HAP-1 (cell line): Measurements from ENCODE around the gene CCDC47.

ENCODE experiments used
- DNase-seq, 2 experiments: peaks; one replicate each; pipeline ENCODE4 v3.0.0-alpha.2; 2016 to 2020; ENCODE audit warnings: low spot score in 2 of 2
- H3K27me3 ChIP-seq: fragments of 250-450 bp; sonication (Bioruptor Pico); 2 replicates; pipeline ENCODE4 v1.5.1; 2020; ENCODE audit warnings: low read depth, mild to moderate bottlenecking, moderate library complexity
- H3K36me3 ChIP-seq: fragments of 250-450 bp; sonication (Bioruptor Pico); replicated peaks from 2 replicates; pipeline ENCODE4 v1.5.1; 2020; ENCODE audit warnings: mild to moderate bottlenecking
- H3K4me1 ChIP-seq: fragments of 250-450 bp; sonication (Bioruptor Pico); 2 replicates; pipeline ENCODE4 v1.5.1; 2020; ENCODE audit warnings: mild to moderate bottlenecking
- H3K4me3 ChIP-seq: fragments of 250-450 bp; sonication (Bioruptor Pico); 2 replicates; pipeline ENCODE4 v1.5.1; 2020; ENCODE audit warnings: mild to moderate bottlenecking, moderate library complexity
- H3K9me3 ChIP-seq: fragments of 250-450 bp; sonication (Bioruptor Pico); 2 replicates; pipeline ENCODE4 v1.5.1; 2020; ENCODE audit warnings: mild to moderate bottlenecking, moderate library complexity
- in situ Hi-C: fragments of 300-500 bp; cut with MboI; formaldehyde crosslinking; loops from 3 replicates; pipeline ENCODE4 v1.14.3; 2020; ENCODE audit warnings: low sequenced_read_pairs, inconsistent platforms, mixed read lengths

Gene CCDC47

DNA sequence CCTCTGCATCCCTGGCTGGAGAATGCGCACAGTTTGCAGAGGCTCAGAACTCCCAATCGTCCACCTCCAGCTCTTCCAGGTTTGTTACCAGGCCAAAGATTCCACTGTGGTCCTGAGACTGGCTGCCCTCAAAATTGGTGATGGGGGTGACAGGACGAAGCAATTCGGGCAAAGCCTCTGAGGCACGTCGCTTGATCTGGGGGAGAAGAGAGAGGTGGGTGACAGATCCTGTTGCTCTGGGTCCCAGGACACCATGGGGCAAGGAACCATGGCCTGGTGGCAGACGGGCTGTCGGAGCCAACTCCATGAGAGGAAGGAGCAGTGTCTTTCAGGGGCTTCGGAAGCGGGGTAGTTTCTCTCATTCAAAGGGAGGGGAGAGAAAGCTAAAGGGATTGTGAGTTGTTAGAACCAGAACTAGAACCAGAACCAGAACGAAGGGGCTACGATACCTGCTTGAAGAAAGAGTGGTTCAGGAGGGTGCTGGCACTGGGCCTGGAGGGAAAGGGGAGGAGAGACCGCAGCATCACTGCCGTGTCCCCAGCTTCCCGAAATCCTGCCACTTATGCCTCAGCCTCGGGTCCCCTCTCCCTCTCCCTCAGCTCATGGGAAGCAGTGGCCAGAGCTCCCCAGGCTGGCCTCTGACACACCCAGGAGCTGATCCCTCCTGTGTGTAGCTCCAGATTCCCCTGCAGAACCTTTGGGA, 69.7 kb downstream of the CCDC47 start:
- H3K4me3 ChIP-seq, result no peak overlapping the region
- DNase-seq, result no peak
- no peaks in the 10 kb centered on the region for H3K27me3 ChIP-seq
- in situ Hi-C loops, result no loop called here
- no peaks in the 10 kb centered on the region for H3K4me1 ChIP-seq
- peaks cover 25% of the 10 kb centered on the region for H3K36me3 ChIP-seq
- no peaks in the 10 kb centered on the region for H3K9me3 ChIP-seq

DNA sequence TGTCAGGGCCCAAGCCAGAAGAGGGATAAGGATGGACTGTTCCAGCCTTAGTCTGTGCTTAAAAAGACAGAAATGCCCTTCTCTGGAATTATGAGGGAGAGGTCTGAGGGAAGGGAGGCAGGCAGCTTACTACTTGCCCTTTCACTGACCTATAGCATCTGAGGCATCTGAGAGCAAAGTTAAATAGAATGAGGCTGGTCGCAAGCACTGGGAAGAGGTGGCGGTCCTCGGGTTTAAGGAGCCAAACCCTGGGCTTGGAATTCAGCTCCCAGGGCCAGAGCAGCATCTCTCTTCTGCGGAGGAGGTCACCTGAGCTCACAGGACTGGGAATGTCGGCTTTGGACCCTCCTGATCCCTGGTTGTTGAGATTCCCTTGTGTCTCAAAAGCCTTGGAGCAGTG, 70.4 kb downstream of the CCDC47 start:
- Histone ChIP-seq H3K27me3 (no peaks in the 10 kb centered on the region), H3K4me1 (no peaks in the 10 kb centered on the region), H3K9me3 (no peaks in the 10 kb centered on the region), H3K4me3 (no peak overlapping the region), H3K36me3 (peaks cover 18% of the 10 kb centered on the region)
- in situ Hi-C loops, result no loop called here
- DNase-seq, result no peak

DNA sequence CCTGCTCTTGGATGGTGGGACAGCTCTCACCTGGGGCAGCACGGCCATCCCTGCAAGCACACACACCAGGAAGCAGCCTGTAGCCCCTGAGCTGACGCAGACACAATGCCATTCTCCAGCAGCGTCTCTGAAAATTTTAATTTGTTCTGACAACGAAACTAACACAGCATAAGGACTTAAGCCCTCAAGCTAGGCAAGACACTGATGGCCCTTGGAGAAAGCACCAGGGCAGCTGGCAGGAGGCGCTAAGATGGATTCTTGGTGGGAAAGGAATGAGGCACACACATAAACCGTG, 70.7 kb downstream of the CCDC47 start:
- Histone ChIP-seq H3K36me3 (peaks cover 17% of the 10 kb centered on the region), H3K27me3 (no peaks in the 10 kb centered on the region), H3K4me1 (no peaks in the 10 kb centered on the region), H3K9me3 (no peaks in the 10 kb centered on the region), H3K4me3 (no peak overlapping the region)
- no peak for DNase-seq
- in situ Hi-C loops, result no loop called here

DNA sequence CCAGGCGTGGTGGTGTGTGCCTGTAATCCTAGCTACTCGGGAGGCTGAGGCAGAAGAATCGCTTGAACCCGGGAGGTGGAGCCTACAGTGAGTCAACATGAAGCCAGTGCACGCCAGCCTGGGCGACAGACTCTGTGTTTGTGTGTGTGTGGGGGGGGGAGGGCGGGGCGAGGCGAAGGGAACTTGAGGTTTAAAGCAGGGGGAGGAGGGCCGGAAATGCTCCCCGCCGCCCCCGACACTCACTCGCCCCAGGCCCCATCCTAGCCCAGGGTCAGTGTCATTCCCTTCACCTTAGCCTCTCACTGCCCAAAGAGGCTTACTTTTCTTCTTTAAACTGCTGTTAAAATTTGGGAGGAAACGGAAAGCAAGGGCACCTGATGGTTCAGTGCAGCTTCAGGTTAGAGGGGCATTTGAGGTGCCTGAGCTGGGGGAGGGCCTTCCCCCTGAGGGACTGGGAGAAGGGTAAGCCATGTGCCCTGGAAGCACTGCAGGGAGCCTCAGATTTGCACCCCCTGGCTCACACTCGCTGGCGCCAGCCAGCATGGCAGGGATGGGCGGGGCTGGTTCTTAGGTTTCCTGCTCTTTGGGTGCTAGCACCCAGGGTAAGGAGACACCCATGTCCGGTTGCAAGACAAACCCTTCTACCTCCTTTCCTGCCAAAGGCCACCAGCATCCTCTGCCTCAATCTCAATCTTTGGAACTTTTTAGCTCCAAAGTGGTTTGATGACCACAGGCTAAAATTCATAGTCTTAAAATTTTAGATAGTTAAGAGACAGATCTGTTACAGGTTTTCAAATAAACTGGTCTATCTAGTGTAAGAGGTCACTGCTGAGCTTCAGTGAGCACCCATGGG, 71.3 kb downstream of the CCDC47 start:
- Histone ChIP-seq H3K9me3 (no peaks in the 10 kb centered on the region), H3K4me3 (no peak overlapping the region), H3K27me3 (no peaks in the 10 kb centered on the region), H3K36me3 (peaks cover 17% of the 10 kb centered on the region), H3K4me1 (no peaks in the 10 kb centered on the region)
- no peak for DNase-seq
- in situ Hi-C loops, result no loop called here

DNA sequence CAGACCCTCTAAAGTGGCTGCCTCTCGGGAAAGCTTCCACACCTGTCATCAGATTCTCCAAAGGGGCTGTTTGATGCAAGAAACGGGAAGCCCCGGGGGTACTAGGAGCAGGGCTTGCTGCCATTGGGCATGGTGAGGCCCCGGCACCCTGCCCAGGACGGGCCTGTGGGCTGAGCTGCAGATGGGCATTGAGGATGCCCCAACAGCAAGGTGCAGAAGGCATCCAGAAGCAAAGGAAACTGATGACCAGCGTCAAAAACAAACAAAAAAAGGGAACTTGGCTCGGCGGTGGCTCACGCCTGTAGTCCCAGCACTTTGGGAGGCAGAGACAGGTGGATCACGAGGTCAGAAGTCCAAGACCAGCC, 72.0 kb downstream of the CCDC47 start:
- Histone ChIP-seq H3K4me3 (no peak overlapping the region), H3K36me3 (peaks cover 20% of the 10 kb centered on the region)

DNA sequence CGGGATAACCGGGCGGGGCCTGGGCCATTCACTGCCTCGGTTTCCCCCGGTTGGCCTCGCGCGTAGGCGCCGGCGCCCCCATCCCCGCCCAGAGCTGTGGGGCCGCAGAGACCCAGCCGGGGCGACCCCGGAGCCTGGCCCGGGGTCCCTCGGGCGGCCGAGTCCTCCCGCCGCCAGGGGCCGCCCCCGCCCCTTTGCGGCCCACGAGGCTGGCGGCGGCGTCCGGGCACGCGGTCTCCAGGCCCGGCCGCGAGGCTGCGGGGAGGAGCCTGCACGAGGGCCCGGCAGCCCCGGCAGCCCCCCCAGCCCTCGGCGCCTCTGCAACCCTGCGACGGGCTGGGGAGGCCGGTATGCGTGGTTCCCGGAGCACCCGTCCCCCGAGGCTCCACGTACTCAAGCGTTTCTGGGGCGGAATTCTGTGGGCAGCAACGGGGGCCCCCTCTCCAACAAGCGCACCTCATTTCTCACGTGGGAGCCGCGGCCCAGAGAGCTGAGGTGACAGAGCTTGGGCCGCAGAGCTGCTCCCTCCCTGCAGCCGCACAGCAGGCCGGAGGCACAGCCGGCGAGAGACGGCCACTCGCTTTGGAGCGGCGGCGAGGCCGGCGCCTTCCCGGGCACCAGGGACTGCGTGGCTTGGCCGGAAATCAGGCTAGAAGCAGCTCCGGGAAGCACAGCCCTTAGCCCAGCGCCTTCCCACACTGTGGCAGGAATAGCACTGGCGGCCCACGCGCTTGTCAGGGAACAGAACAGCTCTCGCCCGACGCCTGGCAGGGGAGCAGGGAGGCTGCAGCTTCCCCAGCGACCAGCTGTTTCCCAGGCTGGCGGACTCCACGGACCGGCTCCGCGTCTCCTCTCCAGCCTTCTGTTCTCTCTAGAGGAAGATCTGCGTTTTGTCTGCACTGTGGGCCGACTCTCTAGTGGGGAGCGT, 72.6 kb downstream of the CCDC47 start:
- Histone ChIP-seq H3K9me3 (no peaks in the 10 kb centered on the region), H3K27me3 (no peaks in the 10 kb centered on the region), H3K4me1 (no peaks in the 10 kb centered on the region), H3K36me3 (peaks cover 15% of the 10 kb centered on the region), H3K4me3 (peak overlapping the region; percentile 26)
- in situ Hi-C loops, result no loop called here
- DNase-seq, result peak in 1 of 2 experiments; percentile 35

More for the DNA sequence above, 72.0 kb downstream of the CCDC47 start:
- no peak for DNase-seq
- Histone ChIP-seq H3K9me3 (no peaks in the 10 kb centered on the region), H3K4me1 (no peaks in the 10 kb centered on the region), H3K27me3 (no peaks in the 10 kb centered on the region)
- in situ Hi-C loops, result no loop called here

DNA sequence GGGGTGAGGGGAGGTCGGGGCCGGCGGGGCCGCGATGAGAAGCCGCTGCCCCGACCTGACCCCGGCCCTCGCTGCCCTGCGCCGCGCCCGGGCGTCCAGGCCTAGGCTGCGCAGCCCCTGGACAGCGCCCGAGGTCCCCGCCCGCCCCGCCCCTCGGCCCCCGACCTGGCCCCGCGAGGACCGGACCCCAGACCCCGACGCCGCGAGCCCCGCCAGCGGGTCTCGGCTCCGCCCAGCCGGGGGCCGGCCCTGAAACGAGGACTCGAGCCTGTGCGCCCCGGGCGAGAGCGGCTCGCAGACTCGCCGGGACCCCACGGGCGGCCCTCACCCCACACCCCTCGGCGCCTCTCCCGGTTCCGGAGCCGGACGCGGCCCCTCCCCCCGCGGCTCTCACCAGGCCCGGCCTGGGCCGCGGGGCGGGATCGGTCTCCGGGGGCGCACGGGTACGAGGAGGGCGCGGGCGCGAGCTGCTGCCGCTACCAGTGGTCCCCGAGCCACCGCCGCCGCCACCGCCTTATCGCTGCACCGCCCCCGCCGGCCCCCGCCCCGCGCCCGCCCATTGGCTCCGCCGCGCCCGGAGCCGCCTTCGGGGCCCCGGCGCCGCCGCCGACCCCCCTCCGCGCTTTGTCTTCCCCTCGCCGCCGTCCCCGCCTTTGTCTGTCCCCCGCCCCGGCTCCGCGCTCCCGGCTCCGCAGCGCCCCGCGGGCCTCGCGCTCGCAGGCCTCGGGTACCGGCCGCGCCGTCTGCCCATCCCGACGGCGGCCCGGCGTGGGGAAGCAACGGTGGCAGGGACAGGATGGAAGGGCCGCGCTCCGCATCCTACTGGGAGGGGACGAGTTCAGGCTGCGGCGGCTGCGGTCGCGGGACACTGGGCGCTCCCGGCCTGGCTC, 73.5 kb downstream of the CCDC47 start, which contains the start of gene LIMD2:
Gene LIMD2 (minus strand): TSS at position 488 of the 890 bp plus-strand sequence. CDS start 827 bp downstream, outside the sequence.
- peak; percentile 56 to 82 for DNase-seq
- H3K4me3 ChIP-seq, result peak within 1 kb of the TSS; percentile 48
- in situ Hi-C loops, result no loop called here
- H3K4me1 ChIP-seq, result no peaks in the 10 kb centered on the region
- H3K9me3 ChIP-seq, result no peaks in the 10 kb centered on the region
- H3K27me3 ChIP-seq, result no peaks in the 10 kb centered on the region
- peaks cover 15% of the 10 kb centered on the region for H3K36me3 ChIP-seq

DNA sequence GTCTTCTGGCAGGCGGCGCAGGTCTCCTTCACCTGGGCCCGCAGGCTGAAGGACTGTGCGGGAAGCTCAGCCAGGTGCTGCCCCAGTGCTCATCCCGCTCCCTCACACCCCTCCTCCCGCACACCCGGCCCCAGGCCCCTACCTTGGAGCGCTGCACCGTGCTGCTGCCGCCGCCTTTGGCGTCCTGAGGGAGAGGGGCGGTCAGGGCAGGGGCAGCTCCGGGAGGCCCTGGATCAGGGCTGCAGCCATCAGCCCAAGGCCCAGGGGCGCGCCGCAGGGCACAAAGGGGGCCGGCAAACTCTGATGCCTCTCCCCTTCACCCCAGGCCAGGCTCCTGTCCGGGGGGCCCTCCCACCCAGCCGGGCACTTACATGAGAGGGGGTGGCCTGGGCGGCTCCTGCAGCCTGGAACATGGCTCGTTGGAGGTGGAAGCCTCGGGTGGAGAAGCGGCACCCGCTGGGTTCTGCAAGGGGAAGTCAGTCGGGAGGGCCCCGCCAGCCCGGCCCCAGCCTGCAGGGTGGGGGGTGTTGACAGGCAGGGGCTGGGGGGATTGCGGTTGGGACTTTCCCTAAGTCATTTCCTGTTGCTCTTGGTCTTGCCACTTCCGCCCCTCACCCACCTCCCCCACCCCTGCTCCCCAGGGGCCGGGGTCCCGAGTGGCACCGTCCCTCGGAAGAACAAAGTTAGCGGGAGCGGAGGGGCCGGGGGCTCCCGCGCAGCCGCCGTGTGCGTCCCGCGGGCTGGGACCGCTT, 74.3 kb downstream of the CCDC47 start:
- in situ Hi-C loops, result no loop called here
- no peaks in the 10 kb centered on the region for H3K4me1 ChIP-seq

DNA sequence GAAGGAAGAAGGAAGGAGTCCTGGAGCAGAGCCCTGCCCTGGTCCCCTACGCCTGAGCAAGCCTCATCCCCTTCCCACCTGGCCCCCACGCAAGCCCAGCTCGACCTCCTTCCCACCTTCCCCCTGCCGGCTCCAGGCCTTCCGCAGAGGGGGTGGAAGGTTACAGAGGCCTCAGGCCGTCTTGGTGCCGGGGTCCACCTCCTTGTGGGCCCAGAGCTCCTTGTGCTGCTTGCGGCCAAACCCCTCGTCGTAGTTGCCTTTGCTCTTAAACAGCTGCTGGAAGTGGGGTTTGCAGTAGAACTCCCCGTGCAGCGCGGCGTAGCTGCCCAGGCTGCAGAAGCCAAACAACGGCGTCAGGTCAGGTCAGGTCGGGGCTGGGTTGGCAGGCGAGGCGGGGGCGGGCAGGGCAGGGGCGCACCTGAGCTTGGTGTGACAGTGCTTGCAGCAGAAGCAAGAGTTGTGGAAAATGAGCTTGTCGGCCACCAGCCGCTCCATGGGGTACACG, 75.0 kb downstream of the CCDC47 start:
- peak in 1 of 2 experiments; percentile 30 for DNase-seq
- Histone ChIP-seq H3K9me3 (no peaks in the 10 kb centered on the region), H3K4me3 (peak overlapping the region; percentile 48), H3K4me1 (no peaks in the 10 kb centered on the region), H3K36me3 (peaks cover 19% of the 10 kb centered on the region), H3K27me3 (no peaks in the 10 kb centered on the region)
- in situ Hi-C loops, result no loop called here

More for the DNA sequence above, 74.3 kb downstream of the CCDC47 start:
- Histone ChIP-seq H3K36me3 (peaks cover 15% of the 10 kb centered on the region), H3K27me3 (no peaks in the 10 kb centered on the region), H3K9me3 (no peaks in the 10 kb centered on the region), H3K4me3 (peak overlapping the region; percentile 48)
- peak; percentile 20 to 58 for DNase-seq

DNA sequence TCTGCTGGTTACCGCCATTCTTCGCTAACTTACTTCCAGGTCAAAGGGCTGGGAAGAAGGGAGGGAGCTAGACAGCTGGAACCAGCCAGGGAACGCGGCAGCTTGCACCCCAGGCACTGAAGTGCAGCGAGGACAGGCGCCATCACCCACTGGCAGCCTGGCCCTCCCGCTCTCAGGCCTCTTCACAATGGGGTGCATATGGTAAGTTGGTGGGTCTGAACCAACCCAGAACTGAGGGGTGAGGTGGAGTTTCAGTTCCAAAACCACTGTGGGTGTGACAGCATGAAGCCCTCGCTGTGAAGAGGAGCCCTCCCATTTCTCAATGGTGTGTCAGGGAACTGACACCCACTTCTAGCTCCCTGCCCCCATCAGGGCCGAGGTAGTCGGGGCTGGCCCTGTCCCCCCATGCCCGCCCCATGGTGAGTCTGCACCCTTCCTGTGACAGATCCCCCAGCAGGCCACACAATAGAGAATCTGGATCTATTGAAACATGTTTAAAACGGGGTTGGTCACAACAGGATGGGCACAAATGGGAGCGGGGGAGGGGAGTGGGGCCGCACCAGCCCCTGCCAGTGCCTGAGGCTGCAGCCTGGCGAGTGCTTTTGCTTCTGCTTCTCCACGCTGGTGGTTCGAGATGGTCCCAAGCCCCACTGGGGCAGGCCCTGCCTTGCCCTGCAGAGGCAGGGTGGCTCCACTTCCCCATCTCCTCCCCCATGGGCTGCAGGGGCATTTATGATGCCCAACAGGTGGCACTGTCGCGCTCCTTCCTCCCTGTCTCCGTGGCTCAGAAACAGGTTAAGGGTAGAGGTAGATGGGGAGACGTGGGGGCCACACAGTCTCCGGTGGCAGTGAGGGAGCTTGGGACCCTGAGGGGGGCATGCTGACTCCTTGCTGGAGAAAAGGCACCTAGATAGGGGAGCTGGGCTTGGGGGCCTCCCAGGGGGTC, 75.8 kb downstream of the CCDC47 start:
- peaks cover 19% of the 10 kb centered on the region for H3K36me3 ChIP-seq
- no peaks in the 10 kb centered on the region for H3K27me3 ChIP-seq
- peak in 1 of 2 experiments; percentile 71 for DNase-seq
- H3K4me3 ChIP-seq, result no peak overlapping the region
- H3K4me1 ChIP-seq, result no peaks in the 10 kb centered on the region
- in situ Hi-C loops, result no loop called here
- no peaks in the 10 kb centered on the region for H3K9me3 ChIP-seq

DNA sequence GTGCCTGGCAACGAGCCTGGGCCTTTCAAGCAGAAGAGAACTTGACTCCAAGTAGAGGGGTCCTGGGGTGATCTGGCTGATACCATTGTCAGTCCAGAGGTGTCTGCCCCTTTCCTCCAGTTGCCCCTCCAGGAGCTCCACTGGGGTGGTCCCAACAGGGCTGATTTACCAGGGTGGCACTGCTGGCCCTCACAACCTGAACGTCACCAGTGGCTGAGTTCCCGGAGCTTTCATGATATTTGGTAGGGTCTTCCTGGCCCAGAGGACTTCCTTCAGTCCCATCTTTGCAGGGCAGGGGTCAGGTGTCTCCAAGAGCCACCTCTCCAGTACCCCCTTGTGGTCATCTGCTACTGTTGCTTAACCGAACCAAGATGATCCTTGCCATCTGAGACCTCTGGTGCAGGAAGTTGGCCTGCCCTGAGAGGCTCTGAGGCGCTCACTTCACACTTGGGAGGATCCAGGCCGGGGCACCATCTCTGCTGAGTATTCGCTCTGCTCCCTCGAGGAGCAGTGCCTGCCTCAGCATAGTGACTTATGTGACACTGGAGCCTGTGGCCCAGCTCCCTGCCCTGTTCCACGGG, 76.9 kb downstream of the CCDC47 start:
- Histone ChIP-seq H3K4me1 (no peaks in the 10 kb centered on the region), H3K36me3 (peaks cover 21% of the 10 kb centered on the region), H3K9me3 (no peaks in the 10 kb centered on the region), H3K27me3 (no peaks in the 10 kb centered on the region), H3K4me3 (no peak overlapping the region)
- in situ Hi-C loops, result no loop called here
- DNase-seq, result peak; percentile 23 to 48
